ENCODE measurements around the gene CBX8. TPM values are rescaled to one million over a fixed set of nuclear protein-coding genes. Genes with fewer than 3 reads are reported as not detected.

The CBX8 gene
- total and polyA plus RNA-seq, 2 of the 8 experiments (the other 6 are each of a cell fraction or from before 2014, with no cell fraction given), result 0.09 to 2.1 TPM

DNA sequence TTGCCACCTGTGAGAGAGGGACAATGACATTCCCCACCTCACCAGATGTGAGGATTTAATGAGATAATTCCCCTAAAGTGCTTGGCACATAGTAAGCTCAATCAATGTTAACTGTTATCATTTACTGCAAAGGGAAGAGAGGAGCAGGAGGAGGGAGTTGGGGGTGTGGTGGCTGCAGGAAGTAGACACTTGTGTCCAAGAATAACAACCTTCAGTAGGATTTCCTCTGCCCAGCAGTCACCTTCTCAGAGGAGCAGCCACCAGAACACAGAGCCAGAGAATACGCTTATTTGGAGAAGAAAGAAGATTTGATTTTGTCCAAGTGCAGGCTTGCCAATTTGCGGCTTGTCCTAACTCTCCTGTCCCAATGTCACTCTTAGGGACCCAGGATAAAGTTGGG lies 32.1 kb upstream of the CBX8 start:
- peaks cover 41 to 93% (median 78%) of the 10 kb centered on the region in 4 experiments for H3K27me3 ChIP-seq (replicated peaks in 1 of 4; ENCODE audit: control insufficient read depth in 3 of 4, extremely low read depth in 1 of 4, insufficient read depth in 3 of 4, low read length in 3 of 4)

More for the DNA sequence above, 32.1 kb upstream of the CBX8 start:
- POLR2A ChIA-PET (ENCODE audit: partially characterized antibody), result interaction anchor here (0.7 to 15.2 kb wide), 3 partner anchors 18 to 81 kb away, joined by 3 to 374 read pairs (median 7); partner anchors contain the start of gene CBX8
- DNase-seq (ENCODE audit: low read depth in 1 of 2, low spot score in 2 of 2) (no peak), FAIRE-seq (no peak)
- Histone ChIP-seq H2AFZ (ENCODE audit: low read length) (no peak overlapping the region), H3K18ac (ENCODE audit: extremely low read depth, low read length) (no peak overlapping the region), H3K4me1 (replicated peaks in 1 of 4; ENCODE audit: control insufficient read depth in 3 of 4, insufficient read depth in 4 of 4, low read length in 3 of 4) (peaks cover 0 to 31% (median 6%) of the 10 kb centered on the region in 4 experiments; a peak in 6 of 7 replicates), H2BK15ac (ENCODE audit: low read length) (0 out of 2 replicates have a peak overlapping the region, but pooled peaks have one; percentile 29), H3K36me3 (ENCODE audit: control insufficient read depth in 2 of 4, insufficient read depth in 4 of 4, low read length in 3 of 4) (peaks cover 0 to 2% (median 0%) of the 10 kb centered on the region in 4 experiments; a peak in 2 of 8 replicates), H3K23ac (ENCODE audit: insufficient read length) (no peak overlapping the region), H3K79me2 (ENCODE audit: control insufficient read depth in 1 of 2, insufficient read depth in 2 of 2, low read length in 2 of 2) (no peaks in the 10 kb centered on the region), H3K27ac (ENCODE audit: low read depth, low read length) (no peak overlapping the region), H3K4me3 (ENCODE audit: extremely low read depth in 1 of 4, insufficient read depth in 2 of 4, low read depth in 3 of 4, low read length in 4 of 4) (no peak overlapping the region), H4K5ac (ENCODE audit: insufficient read length, low read depth, low read length) (no peak overlapping the region), H3K4me2 (ENCODE audit: insufficient read depth in 1 of 2, low read depth in 2 of 2, low read length in 2 of 2) (no peak overlapping the region), H2BK5ac (ENCODE audit: low read depth, low read length) (no peak overlapping the region), H3K9me3 (ENCODE audit: insufficient read depth in 2 of 2, low read depth in 1 of 2, low read length in 1 of 2) (no peaks in the 10 kb centered on the region; a peak in 1 of 4 replicates), H2BK20ac (ENCODE audit: low read length) (no peak overlapping the region), H3K23me2 (ENCODE audit: low read depth, low read length) (peaks cover 5% of the 10 kb centered on the region; the same call in 1 of the 2 replicates), H3K56ac (replicated peaks; ENCODE audit: insufficient read length, low read depth, low read length) (no peak overlapping the region), H3K79me1 (ENCODE audit: low read depth, low read length) (no peaks in the 10 kb centered on the region), H2BK12ac (ENCODE audit: low read depth, low read length) (0 out of 2 replicates have a peak overlapping the region, but pooled peaks have one; percentile 39), H3K14ac (ENCODE audit: insufficient read length) (no peak overlapping the region), H2BK120ac (replicated peaks; ENCODE audit: low read depth, low read length) (no peak overlapping the region), H4K91ac (replicated peaks; ENCODE audit: insufficient read length, low read length) (no peak overlapping the region), H3K9ac (replicated peaks in 1 of 4; ENCODE audit: extremely low read depth in 1 of 4, low read depth in 3 of 4, low read length in 3 of 4) (no peak overlapping the region), H4K20me1 (replicated peaks in 1 of 2; ENCODE audit: control insufficient read depth in 1 of 2, insufficient read depth in 2 of 2, low read length in 2 of 2) (peaks cover 0 to 5% of the 10 kb centered on the region in 2 experiments), H2AK5ac (ENCODE audit: low read depth, low read length) (no peak overlapping the region), H4K8ac (ENCODE audit: extremely low read depth, insufficient read depth, low read length) (no peak overlapping the region), H3K4ac (replicated peaks; ENCODE audit: insufficient read length, low read depth, low read length) (no peak overlapping the region)
- TF ChIP-seq CREB1 (IDR thresholded peaks at IDR 0.05) (no peak), TBP (IDR thresholded peaks at IDR 0.05; ENCODE audit: low read depth, low read length) (no peak), JUND (IDR thresholded peaks at IDR 0.05; ENCODE audit: low read length) (no peak), PHF8 (conservative IDR thresholded peaks at IDR 0.05; ENCODE audit: low read depth, low read length) (no peak), KDM1A (IDR thresholded peaks at IDR 0.05; ENCODE audit: borderline replicate concordance, low read length) (no peak), ATF3 (IDR thresholded peaks at IDR 0.05; ENCODE audit: insufficient read depth, low read depth, low read length) (no peak), POLR2A (IDR thresholded peaks at IDR 0.05; ENCODE audit: control extremely low read depth in 1 of 2, low read depth in 2 of 2, low read length in 2 of 2) (no peak)
- WGBS, 2 experiments (ENCODE audit: extremely low coverage in 1 of 2, insufficient coverage in 1 of 2, insufficient read length in 1 of 2, insufficient replicate concordance in 2 of 2, low coverage in 1 of 2, low lambda C conversion rate in 2 of 2, missing lambda C conversion rate in 1 of 2), result 72% methylated on average over 2 of the region's 2 CpGs; no CpG with 5 or more reads in 1 of the 2 experiments
- CTCF ChIA-PET (ENCODE audit: partially characterized antibody), result interaction anchor here (0.6 to 24.7 kb wide), 10 partner anchors 7 to 127 kb away, joined by 3 to 576 read pairs (median 4); partner anchors contain the start of genes CBX4 and CBX8

Data from H1 (cell line).